ENCODE results near the gene UBAP2. TPM values are rescaled to one million over a fixed set of nuclear protein-coding genes. Genes with fewer than 3 reads are reported as not detected.
A peak's percentile ranks its signal among the peaks of the same experiment; 100 is the strongest.

UBAP2 gene
- total RNA-seq, 3 donors from 2014 or later = 21.8 to 32.1 (median 29.8) TPM

DNA sequence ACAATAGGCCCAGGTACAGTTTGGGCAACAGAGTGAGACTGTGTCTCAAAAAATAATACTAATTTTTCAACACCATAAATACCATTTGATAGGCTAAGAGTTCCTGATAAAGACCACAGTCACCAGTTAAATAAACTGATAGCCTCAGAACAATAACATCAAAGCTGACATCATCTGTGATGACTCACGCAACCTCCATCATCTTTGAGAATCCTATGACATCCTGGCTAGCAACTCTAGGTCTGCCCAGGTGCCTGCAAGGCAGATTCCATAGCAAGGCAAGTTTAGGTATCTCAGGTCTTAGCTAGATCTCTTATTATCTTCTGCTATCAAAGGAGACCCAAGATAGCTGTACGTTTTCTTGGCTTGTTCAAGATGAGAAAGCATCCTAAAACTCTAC is 30.5 kb upstream of the UBAP2 start:
- no peaks in the 10 kb centered on the region for H3K9me3 ChIP-seq
- no peak overlapping the region for H3K4me3 ChIP-seq
- DNase-seq (ENCODE audit: low spot score in 2 of 2) = no peak
- H3K27ac ChIP-seq = no peak overlapping the region
- intact Hi-C loops (cut with DNase I; ENCODE audit: low total_unique reads) = no loop called here
- TF ChIP-seq, protein P1, sequence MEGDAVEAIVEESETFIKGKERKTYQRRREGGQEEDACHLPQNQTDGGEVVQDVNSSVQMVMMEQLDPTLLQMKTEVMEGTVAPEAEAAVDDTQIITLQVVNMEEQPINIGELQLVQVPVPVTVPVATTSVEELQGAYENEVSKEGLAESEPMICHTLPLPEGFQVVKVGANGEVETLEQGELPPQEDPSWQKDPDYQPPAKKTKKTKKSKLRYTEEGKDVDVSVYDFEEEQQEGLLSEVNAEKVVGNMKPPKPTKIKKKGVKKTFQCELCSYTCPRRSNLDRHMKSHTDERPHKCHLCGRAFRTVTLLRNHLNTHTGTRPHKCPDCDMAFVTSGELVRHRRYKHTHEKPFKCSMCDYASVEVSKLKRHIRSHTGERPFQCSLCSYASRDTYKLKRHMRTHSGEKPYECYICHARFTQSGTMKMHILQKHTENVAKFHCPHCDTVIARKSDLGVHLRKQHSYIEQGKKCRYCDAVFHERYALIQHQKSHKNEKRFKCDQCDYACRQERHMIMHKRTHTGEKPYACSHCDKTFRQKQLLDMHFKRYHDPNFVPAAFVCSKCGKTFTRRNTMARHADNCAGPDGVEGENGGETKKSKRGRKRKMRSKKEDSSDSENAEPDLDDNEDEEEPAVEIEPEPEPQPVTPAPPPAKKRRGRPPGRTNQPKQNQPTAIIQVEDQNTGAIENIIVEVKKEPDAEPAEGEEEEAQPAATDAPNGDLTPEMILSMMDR (IDR thresholded peaks at IDR 0.05) = no peak
- TF ChIP-seq POLR2A (IDR thresholded peaks at IDR 0.05) (no peak), POLR2AphosphoS5 (IDR thresholded peaks at IDR 0.05) (no peak)
- no peaks in the 10 kb centered on the region for H3K36me3 ChIP-seq
- H3K4me1 ChIP-seq = no peaks in the 10 kb centered on the region
- H3K27me3 ChIP-seq = no peaks in the 10 kb centered on the region

DNA sequence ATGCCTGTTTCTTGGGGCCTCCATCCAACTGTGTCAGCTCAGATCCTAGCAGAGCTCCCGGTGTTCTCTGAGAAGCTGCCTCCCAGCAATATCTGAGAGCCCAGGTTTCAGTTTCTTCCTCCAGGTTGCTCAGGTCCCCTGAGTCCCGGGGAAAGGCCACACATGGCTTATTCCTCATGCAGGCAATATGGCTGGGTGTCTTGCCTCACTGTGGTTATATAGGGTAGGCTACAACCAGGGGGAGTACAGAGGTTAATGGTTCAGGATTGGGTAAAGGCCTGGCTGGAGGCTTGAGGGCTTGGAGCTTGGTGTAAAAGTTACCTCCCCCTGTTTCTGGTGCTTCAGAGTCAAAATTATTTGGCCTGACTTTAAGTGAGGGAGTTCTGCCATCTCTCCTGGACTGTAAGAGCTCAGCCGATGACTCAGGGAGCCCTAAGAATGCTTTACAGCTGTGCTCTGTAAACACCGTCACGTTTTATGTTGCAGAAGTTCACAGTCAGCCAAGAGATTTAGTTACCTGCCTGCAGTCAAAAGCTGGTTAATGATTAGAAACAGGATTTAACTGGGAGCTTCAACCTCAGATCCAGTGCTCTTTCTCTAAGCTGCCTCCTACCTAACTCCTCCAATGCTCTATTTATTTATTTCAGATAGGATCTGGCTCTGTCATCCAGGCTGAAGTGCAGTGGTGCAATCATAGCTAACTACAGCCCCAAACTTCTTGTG is 24.3 kb upstream of the UBAP2 start:
- Histone ChIP-seq H3K9me3 (no peaks in the 10 kb centered on the region), H3K27me3 (no peaks in the 10 kb centered on the region), H3K27ac (peak overlapping the region; percentile 54 to 76), H3K36me3 (no peaks in the 10 kb centered on the region), H3K4me3 (no peak overlapping the region), H3K4me1 (peaks cover 0 to 17% of the 10 kb centered on the region in 2 donors)
- TF ChIP-seq POLR2AphosphoS5 (IDR thresholded peaks at IDR 0.05) (no peak), POLR2A (IDR thresholded peaks at IDR 0.05) (no peak)
- TF ChIP-seq, protein P1 (IDR thresholded peaks at IDR 0.05) = no peak
- DNase-seq (ENCODE audit: low spot score in 2 of 2) = no peak
- intact Hi-C loops (cut with DNase I; ENCODE audit: low total_unique reads) = no loop called here

DNA sequence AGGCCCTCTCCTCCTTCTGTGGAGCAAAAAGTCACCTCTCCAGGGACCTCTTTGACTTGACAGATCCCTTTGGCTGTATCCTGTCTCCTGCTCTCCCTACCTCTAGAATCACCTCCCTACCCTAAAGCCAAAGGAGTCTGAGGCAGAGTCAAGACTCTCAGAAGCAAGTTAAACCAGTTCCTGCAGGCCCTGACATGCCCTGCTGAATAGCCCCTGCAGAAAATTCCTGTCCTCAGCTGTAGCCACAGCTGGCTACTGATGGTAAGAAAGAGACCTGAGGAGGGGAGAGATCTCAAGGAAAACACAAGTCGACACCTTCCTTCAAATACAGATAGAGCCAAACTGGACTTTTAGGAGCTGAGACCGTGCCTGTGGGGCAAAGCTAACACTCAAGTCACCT is 23.7 kb upstream of the UBAP2 start:
- H3K4me3 ChIP-seq = no peak overlapping the region
- intact Hi-C loops (cut with DNase I; ENCODE audit: low total_unique reads) = no loop called here
- DNase-seq (ENCODE audit: low spot score in 2 of 2) = peak in 1 of 2 donors; percentile 84
- peaks cover 0 to 17% of the 10 kb centered on the region in 2 donors for H3K4me1 ChIP-seq
- no peaks in the 10 kb centered on the region for H3K36me3 ChIP-seq
- TF ChIP-seq POLR2AphosphoS5 (IDR thresholded peaks at IDR 0.05) (peak; percentile 21 to 25 (median 24)), POLR2A (IDR thresholded peaks at IDR 0.05) (no peak)
- H3K9me3 ChIP-seq = no peaks in the 10 kb centered on the region
- H3K27ac ChIP-seq = peak overlapping the region; percentile 54 to 76
- no peaks in the 10 kb centered on the region for H3K27me3 ChIP-seq

DNA sequence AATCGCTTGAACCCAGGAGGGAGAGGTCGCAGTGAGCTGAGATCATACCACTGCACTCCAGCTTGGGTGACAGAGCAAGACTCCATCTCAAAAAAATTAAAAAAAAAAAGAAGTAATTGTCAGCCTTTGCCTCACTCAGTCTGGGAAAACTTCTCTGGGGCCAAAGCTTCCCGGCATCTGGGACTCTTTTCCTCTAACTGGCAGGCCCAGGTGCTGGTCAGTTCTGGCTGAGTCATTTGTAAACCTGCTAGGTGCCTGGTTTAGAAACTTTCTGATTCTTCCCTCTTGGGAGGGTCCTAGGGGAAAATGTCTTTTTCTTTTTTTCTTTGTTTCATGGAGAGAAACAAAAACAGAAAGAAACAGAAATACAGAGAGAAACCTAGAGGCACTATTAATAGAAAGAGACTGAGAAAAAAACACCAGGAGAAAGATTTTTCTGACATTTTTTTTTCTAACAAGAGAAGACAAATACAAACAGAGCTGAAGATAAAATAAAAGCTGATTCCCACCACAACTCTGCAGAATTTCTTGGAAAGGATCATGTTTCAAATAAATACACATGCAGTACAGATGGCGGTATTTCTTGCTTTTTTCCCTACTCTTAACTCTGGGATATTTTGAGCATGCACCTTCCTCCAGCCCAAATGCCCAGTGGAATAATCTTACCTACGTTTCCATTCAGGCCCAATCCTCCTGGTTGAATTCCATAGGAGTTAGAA is 22.1 kb upstream of the UBAP2 start:
- Histone ChIP-seq H3K4me3 (no peak overlapping the region), H3K27ac (peak overlapping the region in 1 of 2 donors; percentile 40), H3K27me3 (no peaks in the 10 kb centered on the region), H3K9me3 (no peaks in the 10 kb centered on the region), H3K36me3 (no peaks in the 10 kb centered on the region), H3K4me1 (peaks cover 0 to 17% of the 10 kb centered on the region in 2 donors)
- TF ChIP-seq, protein P1 (IDR thresholded peaks at IDR 0.05) = no peak
- no peak for TF ChIP-seq POLR2A (IDR thresholded peaks at IDR 0.05)
- TF ChIP-seq POLR2AphosphoS5 (IDR thresholded peaks at IDR 0.05) = no peak
- intact Hi-C loops (cut with DNase I; ENCODE audit: low total_unique reads) = no loop called here
- DNase-seq (ENCODE audit: low spot score in 2 of 2) = no peak

DNA sequence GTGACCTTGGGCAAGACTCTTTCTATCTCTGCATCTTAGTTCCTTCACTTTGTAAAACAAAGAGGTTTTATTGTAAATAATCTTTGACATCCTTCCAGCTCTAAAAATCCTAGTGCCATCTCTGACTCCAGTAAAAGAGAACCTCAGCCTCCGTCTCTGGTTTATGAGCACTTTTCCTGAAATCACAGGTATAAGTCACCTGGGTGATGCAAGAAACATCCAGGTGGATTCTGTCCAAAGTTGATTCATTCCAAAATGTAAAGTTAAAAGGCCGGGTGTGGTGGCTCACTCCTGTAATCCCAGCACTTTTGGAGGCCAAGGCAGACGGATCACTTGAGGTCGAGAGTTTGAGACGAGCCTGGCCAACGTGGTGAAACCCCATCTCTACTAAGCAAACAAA is 21.1 kb upstream of the UBAP2 start:
- TF ChIP-seq POLR2A (IDR thresholded peaks at IDR 0.05) (no peak), POLR2AphosphoS5 (IDR thresholded peaks at IDR 0.05) (no peak)
- TF ChIP-seq, protein P1 (IDR thresholded peaks at IDR 0.05) = no peak
- H3K27ac ChIP-seq = no peak overlapping the region
- H3K36me3 ChIP-seq = no peaks in the 10 kb centered on the region
- intact Hi-C loops (cut with DNase I; ENCODE audit: low total_unique reads) = no loop called here
- no peak for DNase-seq (ENCODE audit: low spot score in 2 of 2)
- no peaks in the 10 kb centered on the region for H3K27me3 ChIP-seq
- H3K4me1 ChIP-seq = peaks cover 0 to 17% of the 10 kb centered on the region in 2 donors
- no peaks in the 10 kb centered on the region for H3K9me3 ChIP-seq
- H3K4me3 ChIP-seq = no peak overlapping the region

Measured in breast epithelium (tissue), 4 donors.